Measurements from ENCODE around the gene KIZ.

The KIZ gene

DNA sequence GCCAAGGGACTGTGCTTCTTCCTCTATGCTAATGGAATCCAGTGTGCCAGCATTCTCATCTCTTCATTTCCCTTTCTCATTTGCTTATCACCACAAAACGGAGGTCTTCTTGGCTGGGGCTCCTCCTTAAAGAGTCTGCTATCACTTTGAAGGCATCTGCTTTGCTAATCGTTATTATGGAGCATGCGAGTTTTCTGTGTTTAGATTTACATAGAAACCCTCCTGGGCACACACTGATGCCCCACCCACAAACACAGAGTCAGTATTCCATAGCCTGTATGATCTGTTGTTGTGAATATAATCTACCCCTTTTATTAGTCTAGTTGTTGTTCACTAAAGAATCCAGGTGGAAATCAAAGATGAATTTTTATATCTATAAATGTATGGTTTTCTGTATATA is 93.8 kb downstream of the KIZ start:
- TF ChIP-seq, protein P1, sequence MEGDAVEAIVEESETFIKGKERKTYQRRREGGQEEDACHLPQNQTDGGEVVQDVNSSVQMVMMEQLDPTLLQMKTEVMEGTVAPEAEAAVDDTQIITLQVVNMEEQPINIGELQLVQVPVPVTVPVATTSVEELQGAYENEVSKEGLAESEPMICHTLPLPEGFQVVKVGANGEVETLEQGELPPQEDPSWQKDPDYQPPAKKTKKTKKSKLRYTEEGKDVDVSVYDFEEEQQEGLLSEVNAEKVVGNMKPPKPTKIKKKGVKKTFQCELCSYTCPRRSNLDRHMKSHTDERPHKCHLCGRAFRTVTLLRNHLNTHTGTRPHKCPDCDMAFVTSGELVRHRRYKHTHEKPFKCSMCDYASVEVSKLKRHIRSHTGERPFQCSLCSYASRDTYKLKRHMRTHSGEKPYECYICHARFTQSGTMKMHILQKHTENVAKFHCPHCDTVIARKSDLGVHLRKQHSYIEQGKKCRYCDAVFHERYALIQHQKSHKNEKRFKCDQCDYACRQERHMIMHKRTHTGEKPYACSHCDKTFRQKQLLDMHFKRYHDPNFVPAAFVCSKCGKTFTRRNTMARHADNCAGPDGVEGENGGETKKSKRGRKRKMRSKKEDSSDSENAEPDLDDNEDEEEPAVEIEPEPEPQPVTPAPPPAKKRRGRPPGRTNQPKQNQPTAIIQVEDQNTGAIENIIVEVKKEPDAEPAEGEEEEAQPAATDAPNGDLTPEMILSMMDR (IDR thresholded peaks at IDR 0.05), result no peak
- DNase-seq, result no peak
- intact Hi-C loops (cut with DNase I; ENCODE audit: low total_unique reads), result no loop called here
- no peak overlapping the region for H3K4me3 ChIP-seq
- H3K9me3 ChIP-seq, result no peaks in the 10 kb centered on the region
- H3K36me3 ChIP-seq, result peaks cover 9 to 17% (median 17%) of the 10 kb centered on the region in 3 donors
- no peak overlapping the region for H3K27ac ChIP-seq
- H3K27me3 ChIP-seq, result no peaks in the 10 kb centered on the region
- no peaks in the 10 kb centered on the region for H3K4me1 ChIP-seq

DNA sequence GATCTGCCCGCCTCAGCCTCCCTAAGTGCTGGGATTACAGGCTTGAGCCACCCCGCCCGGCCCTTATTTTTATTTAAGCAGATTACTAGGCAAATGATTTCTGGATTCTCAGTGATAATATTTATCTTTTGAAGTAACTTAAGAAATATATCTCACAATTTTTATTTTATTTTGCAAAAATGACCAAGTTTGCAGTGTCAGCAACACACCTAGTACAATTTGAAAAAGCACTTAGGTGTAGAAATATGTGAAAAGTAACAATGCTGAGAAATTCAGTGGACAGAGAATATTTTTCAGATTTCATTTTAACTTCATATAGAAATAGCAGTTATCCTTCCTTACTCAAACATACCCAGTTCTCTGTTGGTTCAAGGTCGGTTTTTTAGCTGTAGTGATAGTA is 98.3 kb downstream of the KIZ start:
- no peaks in the 10 kb centered on the region for H3K9me3 ChIP-seq
- intact Hi-C loops (cut with DNase I; ENCODE audit: low total_unique reads), result no loop called here
- no peak overlapping the region for H3K27ac ChIP-seq
- peaks cover 3 to 46% (median 14%) of the 10 kb centered on the region in 3 donors for H3K36me3 ChIP-seq
- no peaks in the 10 kb centered on the region for H3K4me1 ChIP-seq
- no peaks in the 10 kb centered on the region for H3K27me3 ChIP-seq
- H3K4me3 ChIP-seq, result no peak overlapping the region
- TF ChIP-seq, protein P1 (IDR thresholded peaks at IDR 0.05), result no peak
- DNase-seq, result no peak

DNA sequence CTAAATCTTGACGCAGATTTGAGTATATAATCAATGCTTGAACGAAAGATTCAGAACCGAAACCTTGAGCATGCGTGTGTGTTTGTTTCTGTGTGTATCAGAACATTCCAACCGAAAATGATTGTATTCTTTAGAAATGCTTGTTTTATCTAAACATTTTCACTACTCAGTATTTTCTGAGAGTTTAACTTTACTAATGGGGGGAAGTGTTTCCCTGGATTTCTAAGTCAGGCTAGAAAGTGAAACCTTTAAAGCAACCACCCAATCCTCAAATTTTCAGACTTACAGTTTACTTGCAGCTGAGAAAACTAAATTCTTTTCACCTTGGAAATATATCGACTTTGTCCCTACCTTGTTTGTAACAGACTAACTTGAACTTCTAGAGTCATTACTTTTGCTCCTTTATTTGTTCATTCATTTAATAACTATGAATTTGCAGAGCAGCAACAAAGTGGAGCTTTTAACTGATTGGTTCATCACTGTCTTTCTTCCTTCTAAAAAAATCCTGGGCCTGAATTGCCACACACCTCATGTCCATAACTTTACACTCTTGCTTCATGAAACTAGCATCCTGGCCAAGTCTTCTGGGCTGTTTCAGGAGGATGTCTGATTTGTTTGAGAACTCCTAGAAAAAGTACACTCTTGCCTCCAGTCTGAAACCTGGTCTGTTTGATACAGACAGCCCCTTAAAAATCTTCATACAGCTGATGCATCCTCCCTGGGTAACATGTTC is 99.5 kb downstream of the KIZ start:
- no peak for DNase-seq
- Histone ChIP-seq H3K4me3 (no peak overlapping the region), H3K27me3 (no peaks in the 10 kb centered on the region), H3K36me3 (peaks cover 15 to 58% (median 23%) of the 10 kb centered on the region in 3 donors), H3K9me3 (no peaks in the 10 kb centered on the region), H3K27ac (no peak overlapping the region), H3K4me1 (no peaks in the 10 kb centered on the region)
- intact Hi-C loops (cut with DNase I; ENCODE audit: low total_unique reads), result no loop called here
- TF ChIP-seq, protein P1 (IDR thresholded peaks at IDR 0.05), result no peak

DNA sequence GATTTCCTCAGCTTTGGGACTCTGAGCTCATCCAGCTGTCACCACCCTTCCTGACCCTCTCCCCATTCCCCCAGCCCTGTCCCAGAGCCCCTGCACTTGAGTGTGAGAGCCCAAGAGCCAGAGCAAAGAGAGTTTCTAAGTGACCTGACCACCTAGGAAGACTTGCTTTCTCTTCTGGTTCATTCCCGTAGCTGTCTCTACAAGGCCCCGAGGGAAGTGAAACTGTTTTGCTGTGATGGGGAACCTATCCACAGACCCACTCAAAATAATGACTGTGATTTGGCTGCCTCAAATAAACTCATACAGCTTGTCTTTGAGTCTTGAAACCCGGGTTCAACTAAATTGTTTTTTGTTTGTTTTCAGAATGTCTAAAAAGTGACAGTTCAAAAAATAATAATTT is 102.6 kb downstream of the KIZ start:
- DNase-seq, result no peak
- Histone ChIP-seq H3K27me3 (no peaks in the 10 kb centered on the region), H3K9me3 (no peaks in the 10 kb centered on the region), H3K27ac (no peak overlapping the region), H3K4me3 (no peak overlapping the region), H3K36me3 (peaks cover 32 to 81% (median 37%) of the 10 kb centered on the region in 3 donors), H3K4me1 (no peaks in the 10 kb centered on the region)
- TF ChIP-seq, protein P1 (IDR thresholded peaks at IDR 0.05), result no peak
- intact Hi-C loops (cut with DNase I; ENCODE audit: low total_unique reads), result no loop called here

DNA sequence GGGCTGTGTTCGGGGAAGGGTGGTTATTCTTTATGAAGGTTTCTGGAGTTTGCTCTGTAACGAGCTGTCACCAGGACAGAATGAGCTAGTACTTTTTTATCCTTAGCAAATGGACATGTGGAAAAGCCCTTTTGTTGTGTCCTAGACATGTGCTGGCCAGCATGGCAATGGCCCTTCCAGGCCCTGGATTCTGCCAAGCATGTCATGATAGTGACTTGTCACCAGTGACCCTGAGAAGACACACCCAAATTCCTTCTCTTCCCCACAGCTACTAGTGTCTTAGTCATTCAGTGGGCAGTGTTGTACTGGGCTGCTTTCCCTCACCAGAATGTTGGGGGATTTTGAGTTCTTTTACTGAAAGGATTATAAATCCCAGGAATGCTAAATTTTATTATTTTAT is 103.3 kb downstream of the KIZ start:
- DNase-seq, result no peak
- H3K36me3 ChIP-seq, result peaks cover 32 to 75% (median 32%) of the 10 kb centered on the region in 3 donors
- TF ChIP-seq, protein P1 (IDR thresholded peaks at IDR 0.05), result no peak
- H3K9me3 ChIP-seq, result no peaks in the 10 kb centered on the region
- no peak overlapping the region for H3K4me3 ChIP-seq
- intact Hi-C loops (cut with DNase I; ENCODE audit: low total_unique reads), result no loop called here
- no peaks in the 10 kb centered on the region for H3K4me1 ChIP-seq
- no peaks in the 10 kb centered on the region for H3K27me3 ChIP-seq
- no peak overlapping the region for H3K27ac ChIP-seq

All from tibial artery (tissue), 4 donors.